ENCODE data around the gene ATP9B.

Gene ATP9B

DNA sequence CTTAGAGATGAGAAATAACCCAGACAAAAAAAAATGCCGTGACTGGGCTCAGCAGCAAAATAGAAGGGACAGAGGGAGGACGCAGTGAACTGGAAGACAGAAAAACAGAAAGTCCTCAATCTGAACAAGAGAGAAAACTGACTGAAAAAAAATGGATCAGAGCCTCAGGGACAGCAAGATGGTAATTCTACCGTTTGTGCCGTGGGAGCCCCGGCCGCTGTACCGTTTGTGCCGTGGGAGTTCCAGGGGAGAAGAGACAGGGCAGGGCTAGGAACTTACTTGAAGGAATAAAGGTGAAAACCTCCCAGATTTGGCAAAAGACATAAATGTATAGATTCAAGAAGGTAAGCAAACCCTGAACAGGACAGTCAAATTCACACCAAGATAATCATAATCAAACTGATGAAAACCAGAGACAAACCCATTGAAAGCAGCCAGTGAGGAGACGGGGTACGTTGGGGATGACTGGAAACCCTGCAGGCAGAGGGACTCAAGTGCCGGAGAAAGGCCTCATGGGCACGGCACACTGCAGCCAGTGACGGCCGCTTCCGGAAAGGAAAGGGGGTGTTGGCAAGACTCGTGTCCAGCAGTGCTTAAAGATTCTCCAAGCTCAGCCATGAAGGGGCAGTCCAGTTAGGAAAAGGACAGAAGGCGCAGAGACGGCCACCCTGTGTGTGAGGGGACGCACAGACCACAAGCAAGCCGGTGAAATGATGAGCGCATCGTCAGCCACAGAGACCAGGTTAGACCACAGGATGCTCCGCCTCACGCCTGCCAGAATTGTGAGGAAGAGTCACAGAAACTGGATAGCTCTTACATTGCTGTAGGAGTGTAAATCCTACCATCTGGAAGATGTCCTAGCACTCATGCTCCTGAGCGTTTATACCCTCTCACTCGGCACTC is 286.5 kb downstream of the ATP9B start:
- H3K36me3 ChIP-seq (ENCODE audit: insufficient read depth, low read length), result peaks cover 10% of the 10 kb centered on the region
- H2AFZ ChIP-seq (ENCODE audit: low read length, unreplicated experiment), result no peak overlapping the region
- no peaks in the 10 kb centered on the region for H3K79me2 ChIP-seq (ENCODE audit: control insufficient read depth, insufficient read depth, low read length, unreplicated experiment)
- H3K27me3 ChIP-seq (ENCODE audit: insufficient read depth, low read length), result no peaks in the 10 kb centered on the region
- no peak overlapping the region for H3K4me3 ChIP-seq (ENCODE audit: low read depth, low read length)
- H3K27ac ChIP-seq (ENCODE audit: low read depth, low read length), result no peak overlapping the region
- no peaks in the 10 kb centered on the region for H3K4me1 ChIP-seq (ENCODE audit: control insufficient read depth, insufficient read depth, low read length, unreplicated experiment)

DNA sequence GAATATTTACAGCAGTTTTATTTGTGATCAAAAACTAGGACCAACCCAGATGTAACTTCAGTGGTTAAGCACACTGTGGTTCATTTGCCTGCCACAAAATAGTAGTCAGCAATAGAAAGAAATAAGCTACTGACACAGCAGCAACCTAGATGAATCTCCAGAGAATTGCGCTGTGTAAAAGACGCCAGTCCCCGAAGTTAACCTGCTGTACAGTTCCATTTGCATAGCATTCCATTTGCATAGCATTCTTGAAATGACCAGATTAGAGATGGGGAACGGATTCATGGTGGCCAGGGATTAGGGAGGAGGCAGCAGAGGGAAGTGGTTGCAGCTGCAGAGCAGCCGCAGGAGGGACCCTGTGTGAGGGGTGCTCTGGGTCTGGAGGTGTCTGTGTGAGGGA is 287.2 kb downstream of the ATP9B start:
- no peak overlapping the region for H2AFZ ChIP-seq (ENCODE audit: low read length, unreplicated experiment)
- H3K4me1 ChIP-seq (ENCODE audit: control insufficient read depth, insufficient read depth, low read length, unreplicated experiment), result peaks cover 4% of the 10 kb centered on the region
- H3K79me2 ChIP-seq (ENCODE audit: control insufficient read depth, insufficient read depth, low read length, unreplicated experiment), result no peaks in the 10 kb centered on the region
- H3K27me3 ChIP-seq (ENCODE audit: insufficient read depth, low read length), result no peaks in the 10 kb centered on the region
- no peak overlapping the region for H3K27ac ChIP-seq (ENCODE audit: low read depth, low read length)
- peaks cover 13% of the 10 kb centered on the region for H3K36me3 ChIP-seq (ENCODE audit: insufficient read depth, low read length)
- no peak overlapping the region for H3K4me3 ChIP-seq (ENCODE audit: low read depth, low read length)

DNA sequence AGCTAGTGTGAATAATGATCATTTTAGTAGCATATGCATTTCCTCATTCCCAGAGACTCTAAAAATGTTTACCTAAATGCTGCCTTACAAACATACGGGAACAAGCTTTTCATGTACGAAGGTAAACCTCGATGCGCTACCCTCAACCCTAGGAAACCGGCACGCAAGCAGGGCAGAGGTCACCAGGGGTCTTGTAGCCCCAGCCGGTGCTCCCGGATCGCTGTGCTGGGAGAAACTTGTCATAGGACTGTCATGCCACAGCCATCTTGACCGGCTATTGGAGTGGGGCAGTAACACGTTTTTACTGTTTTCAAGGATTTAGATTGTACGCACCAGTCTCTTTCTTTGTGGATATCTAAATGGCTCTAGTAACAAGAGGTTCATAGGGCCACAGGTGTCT is 291.7 kb downstream of the ATP9B start:
- Histone ChIP-seq H3K27me3 (ENCODE audit: insufficient read depth, low read length) (no peaks in the 10 kb centered on the region), H3K79me2 (ENCODE audit: control insufficient read depth, insufficient read depth, low read length, unreplicated experiment) (no peaks in the 10 kb centered on the region), H3K4me3 (ENCODE audit: low read depth, low read length) (no peak overlapping the region), H2AFZ (ENCODE audit: low read length, unreplicated experiment) (no peak overlapping the region), H3K36me3 (ENCODE audit: insufficient read depth, low read length) (peaks cover 20% of the 10 kb centered on the region), H3K4me1 (ENCODE audit: control insufficient read depth, insufficient read depth, low read length, unreplicated experiment) (peaks cover 11% of the 10 kb centered on the region), H3K27ac (ENCODE audit: low read depth, low read length) (no peak overlapping the region)

DNA sequence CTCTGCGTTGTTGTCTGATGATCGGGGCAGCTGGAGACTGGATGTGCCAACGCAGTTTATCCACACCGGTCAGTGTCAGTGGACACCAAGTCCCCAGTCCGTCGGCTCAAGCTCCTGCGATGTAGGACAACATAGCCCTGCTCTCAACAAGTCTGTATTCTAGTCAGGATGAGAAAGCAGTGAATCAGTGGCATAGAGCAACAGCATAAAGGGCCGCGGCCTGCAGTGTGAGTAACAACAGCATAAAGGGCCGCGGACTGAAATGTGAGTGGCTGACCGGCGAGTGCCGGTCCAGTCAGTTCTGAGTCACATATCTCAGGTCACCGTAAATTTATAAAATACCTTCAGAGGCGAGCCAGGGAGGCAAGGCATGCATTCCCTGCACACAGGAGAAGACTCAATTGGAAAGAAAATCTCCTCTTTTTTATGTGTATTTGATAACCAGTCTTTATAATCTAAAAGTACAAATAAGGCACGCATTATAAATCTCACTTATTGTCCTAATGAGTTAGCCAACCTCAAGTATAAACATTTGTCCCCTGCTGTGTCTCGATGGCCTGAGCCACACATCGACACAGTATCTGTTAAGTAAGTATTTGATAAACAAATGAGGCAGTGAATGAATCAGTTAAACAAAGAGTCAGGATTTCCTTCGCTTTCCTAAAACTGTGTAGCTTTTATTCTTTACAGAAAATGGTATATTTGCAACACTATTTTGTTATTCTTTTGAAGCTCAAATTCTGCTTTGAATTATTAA is 292.8 kb downstream of the ATP9B start:
- H3K27me3 ChIP-seq (ENCODE audit: insufficient read depth, low read length), result no peaks in the 10 kb centered on the region
- H2AFZ ChIP-seq (ENCODE audit: low read length, unreplicated experiment), result no peak overlapping the region
- no peaks in the 10 kb centered on the region for H3K79me2 ChIP-seq (ENCODE audit: control insufficient read depth, insufficient read depth, low read length, unreplicated experiment)
- H3K4me3 ChIP-seq (ENCODE audit: low read depth, low read length), result no peak overlapping the region
- H3K27ac ChIP-seq (ENCODE audit: low read depth, low read length), result no peak overlapping the region
- H3K4me1 ChIP-seq (ENCODE audit: control insufficient read depth, insufficient read depth, low read length, unreplicated experiment), result peaks cover 11% of the 10 kb centered on the region
- H3K36me3 ChIP-seq (ENCODE audit: insufficient read depth, low read length), result peaks cover 20% of the 10 kb centered on the region

DNA sequence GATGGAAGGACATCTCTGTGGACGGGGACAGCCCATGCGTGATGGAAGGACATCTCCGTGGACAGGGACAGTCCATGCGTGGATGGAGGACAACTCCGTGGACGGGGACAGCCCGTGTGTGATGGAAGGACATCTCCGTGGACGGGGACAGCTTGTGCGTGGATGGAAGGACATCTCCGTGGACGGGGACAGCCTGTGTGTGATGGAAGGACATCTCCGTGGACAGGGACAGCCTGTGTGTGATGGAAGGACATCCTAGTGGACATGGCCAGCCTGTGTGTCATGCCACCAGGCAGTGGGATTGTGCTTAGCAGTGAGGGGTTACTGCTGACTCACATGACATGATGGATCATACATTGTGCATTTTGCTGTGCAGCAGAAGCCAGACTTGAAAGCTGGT is 296.5 kb downstream of the ATP9B start:
- H3K27me3 ChIP-seq (ENCODE audit: insufficient read depth, low read length), result no peaks in the 10 kb centered on the region
- H3K79me2 ChIP-seq (ENCODE audit: control insufficient read depth, insufficient read depth, low read length, unreplicated experiment), result no peaks in the 10 kb centered on the region
- no peak overlapping the region for H3K4me3 ChIP-seq (ENCODE audit: low read depth, low read length)
- H3K36me3 ChIP-seq (ENCODE audit: insufficient read depth, low read length), result peaks cover 10% of the 10 kb centered on the region; the same call in 1 of the 2 replicates
- H2AFZ ChIP-seq (ENCODE audit: low read length, unreplicated experiment), result no peak overlapping the region
- H3K27ac ChIP-seq (ENCODE audit: low read depth, low read length), result no peak overlapping the region
- peaks cover 11% of the 10 kb centered on the region for H3K4me1 ChIP-seq (ENCODE audit: control insufficient read depth, insufficient read depth, low read length, unreplicated experiment)

DNA sequence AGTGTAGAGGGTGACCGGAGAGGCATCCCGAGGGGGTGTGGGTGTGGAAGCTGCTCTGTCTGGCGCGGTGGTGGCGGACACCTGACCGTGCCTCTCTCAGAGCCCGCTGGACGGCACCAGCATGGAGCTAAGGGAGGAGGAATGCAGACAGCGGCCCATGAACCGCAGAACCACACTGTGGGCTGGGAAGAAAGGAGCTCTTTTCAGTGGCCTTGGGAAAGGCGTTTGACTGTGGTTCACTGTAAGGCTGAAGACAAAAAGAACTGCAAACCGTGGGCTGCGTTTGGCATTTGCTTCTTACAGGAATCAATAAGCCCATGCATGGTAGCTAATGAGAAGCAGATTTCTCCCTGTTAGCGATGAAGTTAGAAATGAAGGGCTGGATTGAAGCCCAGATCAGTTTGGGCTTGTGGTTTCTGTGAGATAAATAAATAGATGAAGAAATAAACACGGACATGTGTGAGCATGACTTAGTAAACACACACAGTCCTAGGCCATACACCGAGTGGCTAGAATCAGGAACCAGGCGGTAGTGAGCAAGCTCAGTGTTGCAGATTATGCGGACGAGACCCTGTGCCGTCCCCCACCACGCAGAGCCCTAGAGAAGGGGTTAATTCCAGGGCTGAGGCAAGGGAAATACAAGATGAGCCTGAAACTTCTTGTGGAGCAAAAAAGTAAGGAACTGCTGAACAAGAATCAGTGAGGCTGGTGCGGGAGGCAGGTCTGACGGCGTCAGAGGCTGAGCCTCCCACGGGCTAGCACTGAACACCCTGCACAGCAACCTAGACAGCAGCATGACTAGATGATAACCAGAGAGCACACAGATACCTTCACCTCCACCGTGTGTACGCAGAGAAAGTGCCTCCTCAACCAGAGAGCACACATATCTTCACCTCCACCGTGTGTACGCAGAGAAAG is 297.2 kb downstream of the ATP9B start:
- H3K36me3 ChIP-seq (ENCODE audit: insufficient read depth, low read length), result peaks cover 7% of the 10 kb centered on the region; the same call in 1 of the 2 replicates
- peaks cover 7% of the 10 kb centered on the region for H3K4me1 ChIP-seq (ENCODE audit: control insufficient read depth, insufficient read depth, low read length, unreplicated experiment)
- no peak overlapping the region for H3K27ac ChIP-seq (ENCODE audit: low read depth, low read length)
- no peaks in the 10 kb centered on the region for H3K27me3 ChIP-seq (ENCODE audit: insufficient read depth, low read length)
- no peak overlapping the region for H2AFZ ChIP-seq (ENCODE audit: low read length, unreplicated experiment)
- no peak overlapping the region for H3K4me3 ChIP-seq (ENCODE audit: low read depth, low read length)
- H3K79me2 ChIP-seq (ENCODE audit: control insufficient read depth, insufficient read depth, low read length, unreplicated experiment), result no peaks in the 10 kb centered on the region

DNA sequence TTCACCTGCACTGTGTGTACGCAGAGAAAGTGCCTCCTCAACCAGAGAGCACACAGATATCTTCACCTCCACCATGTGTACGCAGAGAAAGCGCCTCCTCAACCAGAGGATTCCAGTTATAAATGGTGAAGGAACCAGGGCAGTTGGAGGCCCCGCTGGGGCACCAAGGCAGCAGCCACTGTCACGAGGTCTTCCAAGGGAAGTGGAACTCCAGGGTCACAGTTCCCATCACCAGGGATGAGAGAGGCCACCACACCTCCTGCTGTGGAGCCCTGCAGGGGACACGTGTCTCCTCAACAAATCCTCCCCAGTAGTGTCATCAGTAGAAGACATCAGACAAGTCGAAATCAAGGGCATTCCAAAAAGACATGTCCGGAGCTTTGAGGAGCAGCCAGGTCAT is 298.3 kb downstream of the ATP9B start:
- no peaks in the 10 kb centered on the region for H3K4me1 ChIP-seq (ENCODE audit: control insufficient read depth, insufficient read depth, low read length, unreplicated experiment)
- H2AFZ ChIP-seq (ENCODE audit: low read length, unreplicated experiment), result no peak overlapping the region
- H3K27ac ChIP-seq (ENCODE audit: low read depth, low read length), result no peak overlapping the region
- H3K36me3 ChIP-seq (ENCODE audit: insufficient read depth, low read length), result peaks cover 7% of the 10 kb centered on the region; the same call in 1 of the 2 replicates
- H3K79me2 ChIP-seq (ENCODE audit: control insufficient read depth, insufficient read depth, low read length, unreplicated experiment), result no peaks in the 10 kb centered on the region
- no peak overlapping the region for H3K4me3 ChIP-seq (ENCODE audit: low read depth, low read length)
- no peaks in the 10 kb centered on the region for H3K27me3 ChIP-seq (ENCODE audit: insufficient read depth, low read length)

DNA sequence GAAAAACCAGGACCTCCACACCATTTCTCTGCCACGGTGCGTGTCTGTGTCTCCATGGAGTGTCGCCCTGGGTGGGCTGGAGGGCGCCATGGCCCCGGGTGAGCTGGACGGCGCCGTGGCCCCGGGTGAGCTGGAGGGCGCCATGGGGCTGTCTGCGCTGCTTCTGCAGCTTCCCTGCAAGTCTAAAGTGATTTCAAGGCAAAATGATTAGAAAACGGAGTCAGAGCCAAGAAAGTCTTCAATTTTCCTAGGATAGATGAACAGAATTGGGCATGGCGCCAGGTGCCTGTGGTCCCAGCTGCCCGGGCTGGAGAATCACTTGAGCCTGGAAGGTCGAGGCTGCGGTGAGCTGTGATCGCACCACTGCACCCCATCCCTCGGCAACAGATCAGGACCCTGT is 298.8 kb downstream of the ATP9B start:
- Histone ChIP-seq H3K27ac (ENCODE audit: low read depth, low read length) (no peak overlapping the region), H3K79me2 (ENCODE audit: control insufficient read depth, insufficient read depth, low read length, unreplicated experiment) (no peaks in the 10 kb centered on the region), H2AFZ (ENCODE audit: low read length, unreplicated experiment) (no peak overlapping the region), H3K4me3 (ENCODE audit: low read depth, low read length) (no peak overlapping the region), H3K27me3 (ENCODE audit: insufficient read depth, low read length) (no peaks in the 10 kb centered on the region), H3K36me3 (ENCODE audit: insufficient read depth, low read length) (peaks cover 7% of the 10 kb centered on the region; the same call in 1 of the 2 replicates), H3K4me1 (ENCODE audit: control insufficient read depth, insufficient read depth, low read length, unreplicated experiment) (no peaks in the 10 kb centered on the region)

DNA sequence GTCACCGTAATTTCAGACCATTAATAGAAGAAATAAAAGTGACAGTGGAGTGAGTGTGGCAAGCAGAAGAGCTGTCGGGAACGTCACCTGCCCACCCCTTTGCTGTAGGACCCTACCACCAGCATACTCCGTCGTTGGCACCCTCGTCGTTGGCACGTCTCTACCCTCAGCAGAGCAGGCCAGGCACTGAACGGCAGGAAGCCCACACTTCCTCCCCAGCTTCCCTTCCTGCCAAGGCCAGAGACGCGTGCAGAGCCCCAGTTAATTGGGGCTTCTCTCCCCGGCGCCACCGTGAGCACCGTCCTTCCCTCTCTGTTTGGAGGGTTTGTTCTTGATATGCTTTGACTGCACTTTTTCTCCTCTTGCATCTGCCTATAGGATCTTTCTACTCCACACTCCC is 299.5 kb downstream of the ATP9B start:
- Histone ChIP-seq H2AFZ (ENCODE audit: low read length, unreplicated experiment) (no peak overlapping the region), H3K79me2 (ENCODE audit: control insufficient read depth, insufficient read depth, low read length, unreplicated experiment) (no peaks in the 10 kb centered on the region), H3K4me1 (ENCODE audit: control insufficient read depth, insufficient read depth, low read length, unreplicated experiment) (no peaks in the 10 kb centered on the region), H3K4me3 (ENCODE audit: low read depth, low read length) (no peak overlapping the region), H3K27me3 (ENCODE audit: insufficient read depth, low read length) (no peaks in the 10 kb centered on the region), H3K27ac (ENCODE audit: low read depth, low read length) (no peak overlapping the region), H3K36me3 (ENCODE audit: insufficient read depth, low read length) (peaks cover under 1% of the 10 kb centered on the region; the same call in 1 of the 2 replicates)

DNA sequence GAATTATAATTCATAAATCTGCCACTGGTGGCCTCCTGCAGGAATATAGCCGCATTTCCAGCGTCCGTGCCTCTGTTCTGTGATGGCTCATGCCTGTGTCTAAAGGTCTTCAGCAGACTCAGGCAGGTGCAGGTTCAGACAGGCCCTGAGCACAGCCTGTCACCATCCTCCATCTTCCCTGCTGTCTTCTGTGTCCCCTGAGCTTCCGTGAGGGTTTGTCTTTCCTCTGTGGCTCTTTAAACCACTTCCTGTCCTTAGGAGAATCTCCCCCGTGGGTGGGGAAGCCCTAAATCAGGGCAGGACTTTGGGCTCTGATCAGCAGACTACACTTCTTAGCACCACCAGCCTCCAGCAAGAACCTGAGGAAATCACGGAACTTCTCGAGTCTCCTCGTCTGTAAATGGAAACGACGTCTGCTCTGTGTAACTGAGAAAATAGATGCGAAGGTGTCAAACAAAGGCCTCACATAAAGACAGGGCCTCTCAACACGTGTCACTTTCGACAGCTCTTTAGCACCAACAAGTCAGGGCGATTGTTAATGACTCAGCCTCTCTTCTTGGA is 302.4 kb downstream of the ATP9B start:
- Histone ChIP-seq H3K4me1 (ENCODE audit: control insufficient read depth, insufficient read depth, low read length, unreplicated experiment) (no peaks in the 10 kb centered on the region), H3K36me3 (ENCODE audit: insufficient read depth, low read length) (no peaks in the 10 kb centered on the region), H3K4me3 (ENCODE audit: low read depth, low read length) (no peak overlapping the region), H3K27ac (ENCODE audit: low read depth, low read length) (no peak overlapping the region), H2AFZ (ENCODE audit: low read length, unreplicated experiment) (no peak overlapping the region), H3K27me3 (ENCODE audit: insufficient read depth, low read length) (no peaks in the 10 kb centered on the region), H3K79me2 (ENCODE audit: control insufficient read depth, insufficient read depth, low read length, unreplicated experiment) (no peaks in the 10 kb centered on the region)

Data from ACC112 (cell line).